PC-3 (cell line): Measurements from ENCODE around the gene GIGYF2.

ENCODE experiments used
- EZH2phosphoT487 ChIP-seq: fragments of 300-600 bp; sonication (generic); IDR thresholded peaks from 2 replicates; pipeline ENCODE4 v1.6.1; 2018; ENCODE audit warnings: mild to moderate bottlenecking, antibody characterized with exemption, low read length, borderline replicate concordance
- TF ChIP-seq, protein P1 (sequence below): fragments of 300-600 bp; sonication (generic); conservative IDR thresholded peaks from 2 replicates; pipeline ENCODE4 v1.5.1; 2017; ENCODE audit warnings: antibody characterized with exemption, low read depth, mild to moderate bottlenecking, low read length

DNA sequence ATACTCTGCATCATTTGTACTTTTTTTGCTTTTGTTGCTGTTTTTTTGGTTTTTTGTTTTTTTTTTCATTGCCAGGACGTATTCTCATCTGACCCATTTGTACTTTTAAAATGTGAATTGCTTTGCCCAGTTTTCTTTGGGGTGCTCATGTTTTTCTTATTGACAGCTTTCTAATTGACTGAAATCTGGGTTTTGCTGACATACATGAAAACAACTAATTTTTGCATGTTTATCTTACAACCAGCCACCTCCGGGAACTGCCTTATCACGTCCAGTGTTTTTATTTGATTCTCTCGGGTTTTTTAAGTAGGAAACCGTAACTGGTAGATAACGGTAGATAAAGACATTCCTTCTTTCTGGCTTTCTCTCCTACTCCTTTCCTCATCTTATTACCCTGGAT lies 211.6 kb downstream of the GIGYF2 start:
- TF ChIP-seq, protein P1, sequence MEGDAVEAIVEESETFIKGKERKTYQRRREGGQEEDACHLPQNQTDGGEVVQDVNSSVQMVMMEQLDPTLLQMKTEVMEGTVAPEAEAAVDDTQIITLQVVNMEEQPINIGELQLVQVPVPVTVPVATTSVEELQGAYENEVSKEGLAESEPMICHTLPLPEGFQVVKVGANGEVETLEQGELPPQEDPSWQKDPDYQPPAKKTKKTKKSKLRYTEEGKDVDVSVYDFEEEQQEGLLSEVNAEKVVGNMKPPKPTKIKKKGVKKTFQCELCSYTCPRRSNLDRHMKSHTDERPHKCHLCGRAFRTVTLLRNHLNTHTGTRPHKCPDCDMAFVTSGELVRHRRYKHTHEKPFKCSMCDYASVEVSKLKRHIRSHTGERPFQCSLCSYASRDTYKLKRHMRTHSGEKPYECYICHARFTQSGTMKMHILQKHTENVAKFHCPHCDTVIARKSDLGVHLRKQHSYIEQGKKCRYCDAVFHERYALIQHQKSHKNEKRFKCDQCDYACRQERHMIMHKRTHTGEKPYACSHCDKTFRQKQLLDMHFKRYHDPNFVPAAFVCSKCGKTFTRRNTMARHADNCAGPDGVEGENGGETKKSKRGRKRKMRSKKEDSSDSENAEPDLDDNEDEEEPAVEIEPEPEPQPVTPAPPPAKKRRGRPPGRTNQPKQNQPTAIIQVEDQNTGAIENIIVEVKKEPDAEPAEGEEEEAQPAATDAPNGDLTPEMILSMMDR = no peak
- no peak for TF ChIP-seq EZH2phosphoT487
